Measurements from ENCODE around the gene KMT5B.

DNA sequence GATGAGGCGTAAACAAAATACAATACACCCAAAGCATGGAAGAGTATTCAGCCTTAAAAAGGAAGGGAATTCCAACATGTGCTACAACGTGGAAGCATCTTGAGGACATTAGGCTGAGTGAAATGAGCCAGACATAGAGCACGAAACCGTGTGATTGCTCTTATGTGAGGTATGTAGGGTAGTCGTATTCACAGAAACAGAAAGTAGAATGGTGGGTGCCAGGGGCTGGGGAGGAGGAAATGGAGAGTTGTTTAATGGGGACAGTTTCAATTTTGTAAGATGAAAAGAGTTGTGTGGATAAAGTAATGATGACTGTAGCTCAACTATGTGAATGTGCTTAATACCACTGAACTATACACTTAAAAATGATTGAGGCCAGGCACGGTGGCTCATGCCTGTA, 10.2 kb upstream of the KMT5B start:
- TF ChIP-seq CTCF (IDR thresholded peaks at IDR 0.05; ENCODE audit: low read length) (no peak), EZH2 (optimal IDR thresholded peaks at IDR 0.05; ENCODE audit: low read depth, low read length) (no peak)

Measured in MM.1S (cell line).